Psoas muscle (tissue), 8 donors: ENCODE results near the gene FBXO28. TPM values are rescaled to one million over a fixed set of nuclear protein-coding genes. Genes with fewer than 3 reads are reported as not detected.

Source experiments
- ATAC-seq, 4 donors: fragments of 200-7000 bp; cut with Tn5 transposase; one replicate each; pipeline ENCODE4 v1.9.1; 2020; ENCODE audit warnings: moderate library complexity in 3 of 4, mild to moderate bottlenecking in 2 of 4
- DNase-seq, 2 donors: peaks; one replicate each; pipeline ENCODE4 v3.0.0-alpha.2; 2020
- H3K27ac ChIP-seq: fragments of 200-600 bp; one replicate; pipeline ENCODE4 v1.8.0; 2022
- H3K27me3 ChIP-seq, 3 donors: fragments of 200-600 bp in 1 of 3; one replicate each; pipeline versions ENCODE4 v1.6.1 to v1.8.0; 2013 to 2022; ENCODE audit warnings: low read length in 2 of 3, mild to moderate bottlenecking in 2 of 3, moderate library complexity in 1 of 3; ENCODE audit not compliant: insufficient read depth in 3 of 3
- H3K36me3 ChIP-seq, 2 donors: fragments of 200-600 bp in 1 of 2; one replicate each; pipeline versions ENCODE4 v1.6.1 to v1.8.0; 2013 to 2022; ENCODE audit warnings: low read depth in 1 of 2, mild to moderate bottlenecking in 1 of 2, moderate library complexity in 1 of 2; ENCODE audit not compliant: insufficient read depth in 1 of 2
- H3K4me1 ChIP-seq: fragments of 200-600 bp; one replicate; pipeline ENCODE4 v1.8.0; 2022
- H3K4me3 ChIP-seq: fragments of 200-600 bp; one replicate; pipeline ENCODE4 v1.8.0; 2022; ENCODE audit warnings: mild to moderate bottlenecking
- H3K9me3 ChIP-seq: fragments of 200-600 bp; one replicate; pipeline ENCODE4 v1.8.0; 2022
- WGBS, 3 donors: extraction: QIAGEN DNeasy Blood & Tissue Kit; methylation state at CpG; one replicate each; pipeline versions ENCODE4 v1.1.6 to v1.1.7; 2013; 5-methylcytosine and 5-hydroxymethylcytosine counted together
- intact Hi-C, 2 donors: fragments of 100-400 bp; cut with DNase I; formaldehyde crosslinking; loops; one replicate each; pipeline versions ENCODE4 v1.11.0 to v1.14.2; 2022
- long read RNA-seq, 2 donors: library from polyadenylated mRNA; unstranded; transcript quantifications; one replicate each; pipeline ENCODE4 v2.0.0, GENCODE V29; 2021
- polyA plus RNA-seq, 3 donors: library from polyadenylated mRNA; stranded (reverse); fragments of 200-250 nt; gene quantifications; one replicate each; pipeline ENCODE4 v1.2.3, GENCODE V29; 2013
- total RNA-seq, 4 donors: library from RNA; stranded (reverse); fragmentation: NEBNext Ultra II Directional in 2 of 4; extraction: Animal tissue kit (Norgen Biotek cat#: 25700) in 2 of 4; gene quantifications; one replicate each; pipeline versions ENCODE4 v1.2.1 to v1.2.4, GENCODE V29; 2021 to 2023
- TF ChIP-seq, protein P1 (sequence below): fragments of 200-600 bp; IDR thresholded peaks from one replicate; pipeline ENCODE4 v1.8.0; 2022; ENCODE audit warnings: antibody characterized with exemption
- donor health status: healthy with polysubstance abuse.
- donor health status: DM: no; HTN: no; CAD: no; lungs with moderate emphysema.
- donor health status: Bipolar disorder and iron deficiency.
- donor health status: healthy.
- donor health status: DM: yes; HTN: yes; CAD: no.
- donor health status: DM: no; HTN: no; CAD: no.
- donor health status: DM: no; HTN: no; CAD: no.
- donor health status: DM: yes; HTN: yes; CAD: no.

Gene FBXO28
- total RNA-seq, result 10 to 100 TPM; 24.8 to 29.5 (median 26.0) TPM
- polyA plus RNA-seq, result 10 to 100 TPM in 1 of 3 donors, 1 to 10 TPM in 2; 8.9 to 16.8 (median 9.5) TPM
- long read RNA-seq, donor 1, full-length matches to known transcripts, result 10 of 12 reads
- long read RNA-seq, donor 1, partial matches to known transcripts, result 0 of 12 reads
- long read RNA-seq, donor 1, other reads (novel, unspliced or antisense), result 2 of 12 reads
- long read RNA-seq, donor 2, full-length matches to known transcripts, result 25 of 31 reads
- long read RNA-seq, donor 2, partial matches to known transcripts, result 0 of 31 reads
- long read RNA-seq, donor 2, other reads (novel, unspliced or antisense), result 6 of 31 reads

GRCh38 chr1:224113918-224114786 lies at the start of gene FBXO28:
TSS of gene FBXO28 (plus strand) at chr1:224114111. CDS start at chr1:224114130, 19 bp downstream.
- peak; percentile 100 for ATAC-seq
- intact Hi-C loops, result no loop called here
- Histone ChIP-seq H3K27ac (peak within 1 kb of the TSS; percentile 88), H3K36me3 (peaks cover 0 to 5% of the 10 kb centered on the region in 2 donors), H3K4me3 (peak within 1 kb of the TSS; percentile 85), H3K27me3 (peaks cover 0 to 9% (median 3%) of the 10 kb centered on the region in 3 donors), H3K9me3 (no peaks in the 10 kb centered on the region), H3K4me1 (peaks cover 24% of the 10 kb centered on the region)
- peak; percentile 94 to 97 for DNase-seq
- TF ChIP-seq, protein P1, sequence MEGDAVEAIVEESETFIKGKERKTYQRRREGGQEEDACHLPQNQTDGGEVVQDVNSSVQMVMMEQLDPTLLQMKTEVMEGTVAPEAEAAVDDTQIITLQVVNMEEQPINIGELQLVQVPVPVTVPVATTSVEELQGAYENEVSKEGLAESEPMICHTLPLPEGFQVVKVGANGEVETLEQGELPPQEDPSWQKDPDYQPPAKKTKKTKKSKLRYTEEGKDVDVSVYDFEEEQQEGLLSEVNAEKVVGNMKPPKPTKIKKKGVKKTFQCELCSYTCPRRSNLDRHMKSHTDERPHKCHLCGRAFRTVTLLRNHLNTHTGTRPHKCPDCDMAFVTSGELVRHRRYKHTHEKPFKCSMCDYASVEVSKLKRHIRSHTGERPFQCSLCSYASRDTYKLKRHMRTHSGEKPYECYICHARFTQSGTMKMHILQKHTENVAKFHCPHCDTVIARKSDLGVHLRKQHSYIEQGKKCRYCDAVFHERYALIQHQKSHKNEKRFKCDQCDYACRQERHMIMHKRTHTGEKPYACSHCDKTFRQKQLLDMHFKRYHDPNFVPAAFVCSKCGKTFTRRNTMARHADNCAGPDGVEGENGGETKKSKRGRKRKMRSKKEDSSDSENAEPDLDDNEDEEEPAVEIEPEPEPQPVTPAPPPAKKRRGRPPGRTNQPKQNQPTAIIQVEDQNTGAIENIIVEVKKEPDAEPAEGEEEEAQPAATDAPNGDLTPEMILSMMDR, result no peak
- 0 to 1% (median 1%) methylated on average over 56 to 60 of the region's 60 CpGs for WGBS, 3 donors

- no peaks in the 10 kb centered on the region for H3K36me3 ChIP-seq
- DNase-seq (no peak), ATAC-seq (no peak)
- peaks cover 0 to 2% (median 0%) of the 10 kb centered on the region in 3 donors for H3K27me3 ChIP-seq
- intact Hi-C loops, result no loop called here
- no peaks in the 10 kb centered on the region for H3K9me3 ChIP-seq
- no peak overlapping the region for H3K4me3 ChIP-seq
- no peak overlapping the region for H3K27ac ChIP-seq
- TF ChIP-seq, protein P1, result no peak
- WGBS, 3 donors, result 37 to 61% (median 60%) methylated on average over 5 of the region's 5 CpGs
- no peaks in the 10 kb centered on the region for H3K4me1 ChIP-seq
Observed at GRCh38 chr1:224064150-224064549, 49.8 kb upstream of the FBXO28 start.

DNA sequence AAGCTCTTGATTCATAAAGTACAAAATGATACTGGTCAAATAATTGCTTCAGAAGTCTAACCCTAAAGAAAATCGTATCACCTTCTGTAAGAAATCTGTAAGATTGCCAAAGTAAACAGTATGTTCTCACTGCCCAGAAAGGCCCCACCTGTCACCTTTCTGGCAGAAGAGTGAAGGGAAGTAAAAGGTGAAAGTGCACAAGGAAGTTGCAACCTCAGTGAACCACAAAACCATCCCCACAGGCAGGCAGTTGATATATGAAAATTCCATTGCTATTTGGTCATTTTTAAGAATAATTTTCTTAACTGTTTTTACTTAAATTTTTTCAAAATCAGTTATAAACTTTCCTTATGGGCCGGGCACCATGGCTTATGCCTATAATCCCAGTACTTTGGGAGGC lies 48.5 kb upstream of the FBXO28 start:
- TF ChIP-seq, protein P1, result no peak
- Histone ChIP-seq H3K9me3 (no peaks in the 10 kb centered on the region), H3K36me3 (no peaks in the 10 kb centered on the region), H3K4me3 (no peak overlapping the region), H3K4me1 (no peaks in the 10 kb centered on the region), H3K27me3 (peaks cover 0 to 6% (median 0%) of the 10 kb centered on the region in 3 donors), H3K27ac (no peak overlapping the region)
- no peak for ATAC-seq
- WGBS, 3 donors, result 50 to 62% (median 55%) methylated on average over 2 of the region's 2 CpGs
- DNase-seq, result no peak
- intact Hi-C loops, result no loop called here

GRCh38 chr1:224067207-224067606 lies 46.7 kb upstream of the FBXO28 start:
- TF ChIP-seq, protein P1, result no peak
- intact Hi-C loops, result no loop called here
- ATAC-seq, result no peak
- Histone ChIP-seq H3K36me3 (no peaks in the 10 kb centered on the region), H3K27me3 (peaks cover 0 to 7% (median 0%) of the 10 kb centered on the region in 3 donors), H3K9me3 (no peaks in the 10 kb centered on the region), H3K4me3 (no peak overlapping the region), H3K4me1 (no peaks in the 10 kb centered on the region), H3K27ac (no peak overlapping the region)
- no peak for DNase-seq
